Hypothalamus (tissue), 51 donors: ENCODE measurements around the gene MAPK1.
"Not testable (repeated sequence)": the region's sequence is repeated elsewhere in the genome, so short reads cannot be mapped to it uniquely, and the experiment has no call there.

ENCODE experiments used
- DNase-seq, 51 donors: peaks; one replicate each; lab custom pipeline; 2025; lab: John Stamatoyannopoulos, UW

Gene MAPK1

DNA sequence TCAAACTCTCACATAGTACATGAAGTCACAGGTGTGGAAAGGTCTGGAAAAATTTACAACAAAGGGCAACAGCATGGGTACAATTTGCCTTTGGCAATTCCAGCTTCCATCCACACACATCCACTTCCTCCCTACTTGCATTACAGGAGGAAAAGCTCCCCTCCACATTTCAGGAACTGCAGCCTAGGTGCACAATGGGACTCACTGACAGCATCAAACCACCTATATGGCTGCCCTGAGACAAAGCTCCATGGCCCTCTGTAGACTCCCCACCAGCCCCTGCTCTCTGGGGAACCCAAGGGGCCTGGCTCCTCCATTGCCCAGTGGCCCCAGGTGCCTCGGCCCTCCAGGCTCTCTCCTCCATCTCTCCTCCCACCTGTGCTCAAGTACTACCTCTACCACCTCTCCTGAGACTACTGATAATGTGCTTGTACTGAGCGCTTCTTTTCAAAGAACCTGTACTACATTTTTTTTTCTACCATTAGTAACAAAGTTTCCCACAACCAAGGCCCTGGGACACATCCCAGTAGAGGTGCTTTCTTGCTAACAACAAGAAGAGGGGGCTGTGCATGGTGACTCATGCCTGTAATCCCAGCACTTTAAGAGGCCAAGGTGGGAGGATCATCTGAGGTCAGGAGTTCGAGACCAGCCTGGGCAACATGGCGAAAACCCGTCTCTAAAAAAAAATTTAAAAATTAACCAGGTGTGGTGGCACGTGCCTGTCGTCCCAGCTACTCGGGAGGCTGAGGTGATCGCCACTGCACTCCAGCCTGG is 136.7 kb downstream of the MAPK1 start:
- DNase-seq: no peak

DNA sequence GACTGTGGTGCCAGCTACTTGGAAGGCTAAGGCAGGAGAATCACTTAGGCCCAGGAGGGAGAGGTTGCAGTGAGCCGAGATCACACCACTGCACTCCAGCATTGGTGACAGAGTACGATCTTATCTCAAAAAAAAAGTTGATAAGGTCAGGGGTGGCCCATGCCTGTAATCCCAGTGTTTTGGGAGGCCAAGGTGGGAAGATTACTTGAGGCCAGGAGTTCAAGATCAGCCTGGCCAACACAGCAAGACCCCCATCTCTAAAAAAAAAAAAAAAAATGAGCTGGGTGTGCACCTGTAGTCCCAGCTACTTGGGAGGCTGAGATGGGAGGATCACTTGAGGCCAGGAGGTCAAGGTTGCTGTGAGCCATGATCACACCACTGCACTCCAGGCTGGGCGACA is 138.3 kb downstream of the MAPK1 start:
- not testable (repeated sequence) for DNase-seq

DNA sequence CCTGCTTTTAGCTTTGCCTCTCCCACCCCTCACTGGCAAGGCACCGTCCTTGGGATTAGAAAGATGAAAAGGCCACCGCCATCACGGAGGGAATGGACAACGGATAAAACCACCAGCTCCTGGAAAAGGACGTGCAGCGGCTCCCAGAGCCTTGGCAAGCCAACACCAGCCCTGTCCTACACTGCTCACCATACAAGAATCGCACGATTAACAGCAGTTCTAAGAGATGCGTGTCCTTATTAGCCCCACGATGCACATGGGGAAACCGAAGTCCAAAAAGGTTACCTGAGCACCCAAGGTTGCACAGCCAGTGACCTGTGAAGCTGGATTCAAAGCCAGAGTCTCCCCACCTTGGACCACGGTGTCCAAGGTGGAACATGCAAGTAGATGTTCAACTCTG is 139.2 kb downstream of the MAPK1 start:
- DNase-seq: no peak

GRCh38 chr22:21727768-21728167 is 139.7 kb downstream of the MAPK1 start:
- DNase-seq: no peak

GRCh38 chr22:21727159-21727558 is 140.3 kb downstream of the MAPK1 start:
- DNase-seq: no peak

GRCh38 chr22:21726650-21727049 is 140.8 kb downstream of the MAPK1 start:
- DNase-seq: no peak

DNA sequence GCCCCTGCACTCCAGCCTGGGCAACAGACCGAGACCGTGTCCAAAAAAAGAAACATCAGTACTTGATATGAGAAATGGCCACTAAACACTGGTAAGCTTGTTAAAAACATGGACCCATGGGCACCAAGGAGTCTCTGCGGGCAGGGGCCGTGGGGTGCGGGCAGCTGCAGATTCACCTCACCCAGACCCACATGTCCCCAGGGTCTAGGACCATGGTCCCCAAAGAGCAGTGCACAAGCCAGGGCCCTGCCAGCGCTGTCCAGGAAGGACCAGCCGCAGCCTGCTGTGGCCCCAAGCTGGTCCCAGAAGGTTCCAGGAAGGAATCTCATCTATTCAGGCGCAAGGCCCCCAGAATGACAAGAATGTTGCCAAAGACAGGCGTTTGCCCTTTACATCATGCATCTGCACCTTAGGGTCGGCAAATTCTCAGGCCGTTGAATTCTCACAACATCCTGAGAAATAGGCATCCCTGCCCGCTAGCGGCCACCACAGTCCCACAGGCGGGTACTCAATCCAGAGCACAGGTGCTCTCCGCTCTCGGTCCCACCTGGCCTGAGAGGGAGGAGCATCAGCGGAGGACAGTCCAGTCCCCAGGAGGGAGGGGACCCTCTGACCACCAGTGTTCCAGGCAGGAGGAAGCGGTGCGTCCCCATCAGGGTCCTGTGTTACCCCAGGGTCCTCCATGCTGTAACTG is 141.3 kb downstream of the MAPK1 start:
- no peak for DNase-seq

- DNase-seq: not testable (repeated sequence)
These were observed 142.9 kb downstream of the MAPK1 start for GRCh38 chr22:21724496-21724895.

GRCh38 chr22:21721195-21721852 is 146.1 kb downstream of the MAPK1 start:
- DNase-seq: not testable (repeated sequence)

GRCh38 chr22:21720191-21720859 is 147.1 kb downstream of the MAPK1 start:
- not testable (repeated sequence) for DNase-seq

DNA sequence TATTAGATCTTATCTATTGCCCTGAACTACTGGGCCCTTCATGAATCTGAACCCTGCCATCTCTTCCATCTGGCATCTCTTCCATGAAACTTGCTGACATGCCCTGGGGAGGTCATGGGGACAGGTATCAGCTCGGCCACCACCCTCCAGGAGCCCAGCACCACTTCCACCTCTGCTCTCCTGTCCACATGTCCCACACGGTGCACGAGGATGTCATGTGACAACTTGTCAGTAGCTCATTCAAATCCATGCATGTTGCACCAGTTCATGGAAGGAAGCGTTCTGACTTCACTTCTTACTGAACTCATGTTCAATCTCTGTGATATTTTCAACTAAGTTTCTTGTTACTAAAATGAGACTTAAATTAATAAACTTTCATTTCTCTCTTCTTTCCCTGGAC is 148.4 kb downstream of the MAPK1 start:
- no peak for DNase-seq

DNA sequence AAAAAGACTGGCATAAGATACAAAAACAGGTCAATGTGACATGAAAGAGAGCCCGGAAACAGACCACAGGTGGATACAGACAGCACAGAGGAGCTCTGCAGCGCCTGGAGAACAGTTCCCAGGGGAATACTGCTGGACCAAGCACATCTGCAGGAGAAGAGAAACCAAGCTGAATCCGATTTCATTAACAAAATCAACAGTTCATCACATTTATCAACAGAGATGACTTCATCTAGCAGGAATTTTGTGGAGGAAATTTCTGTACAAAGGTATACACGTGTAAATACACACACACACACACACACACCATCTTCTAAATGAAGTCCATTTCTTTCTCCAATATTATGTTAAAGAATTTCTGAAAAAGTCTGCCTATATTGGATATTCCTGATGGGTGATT is 148.9 kb downstream of the MAPK1 start:
- DNase-seq: no peak

GRCh38 chr22:21716395-21717122 is 150.9 kb downstream of the MAPK1 start:
- DNase-seq: not testable (repeated sequence)

DNA sequence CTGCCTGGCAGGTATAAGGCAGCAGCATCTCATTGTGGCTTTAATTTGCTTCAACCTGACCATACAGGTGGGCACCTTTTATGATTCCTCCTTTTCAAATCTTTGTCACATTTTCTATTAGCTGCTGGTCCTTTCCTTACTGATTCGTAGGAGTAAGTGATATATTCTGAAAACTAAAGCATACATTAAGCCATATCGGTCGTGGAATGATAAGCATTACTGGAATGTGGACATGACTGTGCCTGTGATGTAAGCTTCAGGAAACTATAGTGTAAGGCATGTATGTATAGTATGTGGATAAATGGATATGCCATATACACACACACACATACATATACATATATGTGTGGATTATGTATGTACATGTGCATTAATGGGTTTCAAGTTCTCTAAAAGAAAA is 152.7 kb downstream of the MAPK1 start:
- no peak for DNase-seq

DNA sequence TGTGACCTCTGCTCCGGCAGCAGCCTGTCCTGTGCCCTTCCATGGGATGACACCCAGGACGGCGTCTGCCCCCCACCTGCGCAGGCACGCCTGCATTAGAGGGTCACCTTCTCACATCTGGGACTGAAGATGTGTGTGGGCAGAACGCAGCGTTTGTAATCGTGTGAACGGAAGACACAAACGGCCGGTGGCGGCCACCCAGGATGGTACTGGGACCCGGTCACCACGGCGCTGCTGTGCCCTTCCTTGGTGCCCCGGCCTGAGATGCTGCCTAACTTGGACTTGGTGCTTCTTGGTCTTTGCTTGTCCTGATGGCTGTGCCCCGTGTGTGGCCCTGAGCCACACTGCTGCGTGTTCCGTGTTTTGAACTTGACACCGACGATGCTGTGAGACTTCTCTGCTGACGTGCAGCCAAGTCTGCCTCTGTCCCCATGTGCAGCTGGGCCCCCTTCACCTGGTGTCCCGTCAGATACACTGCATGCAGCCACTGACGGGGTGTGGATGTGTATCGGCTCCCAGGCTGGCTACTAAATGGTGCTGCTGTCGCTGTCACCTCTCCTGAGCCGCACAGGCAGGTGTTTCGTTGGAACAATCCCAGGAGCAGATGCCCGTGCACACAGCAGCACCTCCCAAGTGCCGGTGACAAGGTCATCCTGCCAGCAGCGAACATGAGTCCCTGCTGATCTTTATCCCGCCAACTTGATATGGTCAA is 153.2 kb downstream of the MAPK1 start:
- DNase-seq: no peak

GRCh38 chr22:21713428-21714058 is 153.9 kb downstream of the MAPK1 start:
- peak in 1 of 51 donors; percentile 4 for DNase-seq

- peak in 47 of 51 donors; percentile 3 to 88 (median 49) for DNase-seq
These were observed 154.6 kb downstream of the MAPK1 start for GRCh38 chr22:21712751-21713427.

GRCh38 chr22:21711851-21712250 is 155.6 kb downstream of the MAPK1 start:
- DNase-seq: no peak

DNA sequence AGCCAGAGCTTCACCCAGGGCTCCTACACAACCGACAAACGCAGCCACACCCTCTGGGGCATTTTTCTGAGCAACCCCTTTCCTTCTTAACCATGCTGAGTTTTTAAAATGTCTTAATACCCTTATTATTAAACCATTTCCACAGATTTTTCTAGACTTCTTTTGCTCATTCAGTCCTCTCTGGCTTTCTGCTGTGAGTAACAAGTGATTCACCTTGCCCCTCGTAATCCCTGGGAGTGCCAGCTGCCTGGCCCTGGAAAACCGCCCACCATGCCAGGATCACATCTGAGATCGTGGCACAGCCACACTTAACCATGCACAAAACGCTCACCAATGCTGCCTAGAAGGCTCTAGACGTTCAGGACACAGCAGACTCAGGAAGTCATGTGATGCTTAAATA is 157.3 kb downstream of the MAPK1 start:
- DNase-seq: no peak
